Ramos (cell line): ENCODE results near the gene ENGASE.
"Not testable (repeated sequence)": the region's sequence is repeated elsewhere in the genome, so short reads cannot be mapped to it uniquely, and the experiment has no call there.

ENCODE experiments used
- in situ Hi-C: fragments of 300-500 bp; cut with MboI; formaldehyde crosslinking; loops from one replicate; pipeline ENCODE4 v1.14.3; 2022; ENCODE audit warnings: low sequenced_read_pairs; ENCODE audit not compliant: unreplicated experiment

Gene ENGASE, protein sequence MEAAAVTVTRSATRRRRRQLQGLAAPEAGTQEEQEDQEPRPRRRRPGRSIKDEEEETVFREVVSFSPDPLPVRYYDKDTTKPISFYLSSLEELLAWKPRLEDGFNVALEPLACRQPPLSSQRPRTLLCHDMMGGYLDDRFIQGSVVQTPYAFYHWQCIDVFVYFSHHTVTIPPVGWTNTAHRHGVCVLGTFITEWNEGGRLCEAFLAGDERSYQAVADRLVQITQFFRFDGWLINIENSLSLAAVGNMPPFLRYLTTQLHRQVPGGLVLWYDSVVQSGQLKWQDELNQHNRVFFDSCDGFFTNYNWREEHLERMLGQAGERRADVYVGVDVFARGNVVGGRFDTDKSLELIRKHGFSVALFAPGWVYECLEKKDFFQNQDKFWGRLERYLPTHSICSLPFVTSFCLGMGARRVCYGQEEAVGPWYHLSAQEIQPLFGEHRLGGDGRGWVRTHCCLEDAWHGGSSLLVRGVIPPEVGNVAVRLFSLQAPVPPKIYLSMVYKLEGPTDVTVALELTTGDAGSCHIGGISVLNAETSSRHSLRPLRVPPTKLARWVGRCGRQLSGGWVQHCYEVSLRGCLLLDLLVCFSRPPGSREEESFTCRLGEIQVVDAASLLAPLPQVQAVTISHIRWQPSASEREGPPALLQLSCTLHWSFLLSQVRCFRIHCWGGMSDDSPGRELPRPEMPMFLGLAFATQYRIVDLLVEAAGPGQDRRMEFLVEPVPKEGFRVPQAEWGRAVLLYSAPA

DNA sequence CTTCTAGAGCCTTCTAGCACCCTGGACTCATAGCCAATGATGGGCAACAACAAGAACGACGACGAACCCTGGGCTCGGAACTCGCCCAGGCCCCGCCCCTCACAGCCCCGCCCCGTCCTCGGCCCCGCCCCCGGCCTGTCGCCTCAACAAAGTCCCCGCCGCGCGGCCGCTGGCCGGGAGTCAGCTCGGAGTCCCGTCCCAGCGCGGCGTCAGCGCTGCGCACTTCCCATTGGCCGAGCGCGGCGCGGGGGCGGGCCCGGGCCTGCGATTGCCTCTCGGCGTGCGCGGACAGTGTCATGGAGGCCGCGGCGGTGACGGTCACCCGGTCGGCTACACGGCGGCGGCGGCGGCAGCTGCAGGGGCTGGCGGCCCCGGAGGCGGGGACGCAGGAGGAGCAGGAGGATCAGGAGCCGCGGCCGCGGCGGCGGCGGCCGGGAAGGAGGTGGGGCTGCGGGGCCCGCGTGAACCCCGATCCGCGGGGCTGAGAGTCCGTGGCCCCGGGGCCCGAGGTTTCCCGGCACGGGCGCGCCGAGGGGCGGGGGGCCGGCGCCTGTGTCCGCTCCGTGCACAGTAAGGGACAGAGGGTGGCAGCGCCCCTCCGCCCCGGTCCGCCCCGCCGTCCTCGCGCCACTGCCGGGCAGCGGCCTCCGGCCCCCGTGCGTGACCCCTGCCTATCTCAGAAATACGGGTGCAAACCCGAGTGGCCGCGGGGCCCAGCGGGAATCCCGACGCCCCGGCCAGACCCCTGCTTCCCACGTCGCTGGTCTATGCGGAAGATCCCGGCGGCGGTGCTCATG, at the start of gene ENGASE:
ENGASE (plus strand) TSS at position 176 of the 797 bp plus-strand sequence; CDS start at position 297, 121 bp downstream.
- in situ Hi-C loops, result no loop called here

DNA sequence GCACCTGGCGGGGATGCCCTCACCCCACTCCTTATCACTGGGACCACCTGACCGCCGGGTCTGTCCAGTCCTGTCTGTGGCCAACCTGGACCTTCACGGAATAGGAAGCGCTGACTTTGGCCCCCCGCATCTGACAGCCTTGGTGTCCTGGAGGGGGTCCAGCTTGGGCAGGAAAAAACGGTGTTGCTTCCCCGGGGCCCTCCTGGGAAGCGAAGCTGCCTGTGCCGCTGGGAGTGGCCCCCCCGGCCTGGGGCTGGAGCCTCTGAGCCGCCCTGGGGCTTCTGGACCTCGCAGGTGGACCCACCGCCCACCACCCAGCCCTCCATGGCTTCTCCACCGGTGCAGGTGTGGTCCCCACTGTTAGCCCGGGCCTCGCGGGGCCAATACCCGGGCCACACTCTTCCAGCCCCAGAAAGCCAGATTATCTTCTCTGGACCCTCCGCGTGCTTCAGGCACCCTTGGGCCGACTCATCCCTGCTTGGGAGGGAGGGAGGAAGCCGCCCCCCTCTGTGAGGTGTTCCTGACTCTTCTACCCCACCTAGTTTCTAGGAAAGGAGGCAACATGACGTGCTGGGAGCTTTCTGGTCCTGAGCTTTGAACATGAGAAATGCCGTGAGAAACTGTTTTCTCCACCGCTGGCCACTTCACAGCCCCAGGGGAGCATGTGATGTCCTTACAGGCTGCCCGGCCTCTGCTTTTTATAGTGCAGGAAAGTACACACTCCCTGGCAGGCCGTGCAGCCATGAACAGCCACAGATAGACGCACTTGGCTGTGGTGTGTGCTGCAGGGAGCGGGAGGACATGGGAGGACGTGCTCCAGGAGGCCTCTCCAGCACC, 49.5 kb upstream of the ENGASE start:
- in situ Hi-C loops, result no loop called here

DNA sequence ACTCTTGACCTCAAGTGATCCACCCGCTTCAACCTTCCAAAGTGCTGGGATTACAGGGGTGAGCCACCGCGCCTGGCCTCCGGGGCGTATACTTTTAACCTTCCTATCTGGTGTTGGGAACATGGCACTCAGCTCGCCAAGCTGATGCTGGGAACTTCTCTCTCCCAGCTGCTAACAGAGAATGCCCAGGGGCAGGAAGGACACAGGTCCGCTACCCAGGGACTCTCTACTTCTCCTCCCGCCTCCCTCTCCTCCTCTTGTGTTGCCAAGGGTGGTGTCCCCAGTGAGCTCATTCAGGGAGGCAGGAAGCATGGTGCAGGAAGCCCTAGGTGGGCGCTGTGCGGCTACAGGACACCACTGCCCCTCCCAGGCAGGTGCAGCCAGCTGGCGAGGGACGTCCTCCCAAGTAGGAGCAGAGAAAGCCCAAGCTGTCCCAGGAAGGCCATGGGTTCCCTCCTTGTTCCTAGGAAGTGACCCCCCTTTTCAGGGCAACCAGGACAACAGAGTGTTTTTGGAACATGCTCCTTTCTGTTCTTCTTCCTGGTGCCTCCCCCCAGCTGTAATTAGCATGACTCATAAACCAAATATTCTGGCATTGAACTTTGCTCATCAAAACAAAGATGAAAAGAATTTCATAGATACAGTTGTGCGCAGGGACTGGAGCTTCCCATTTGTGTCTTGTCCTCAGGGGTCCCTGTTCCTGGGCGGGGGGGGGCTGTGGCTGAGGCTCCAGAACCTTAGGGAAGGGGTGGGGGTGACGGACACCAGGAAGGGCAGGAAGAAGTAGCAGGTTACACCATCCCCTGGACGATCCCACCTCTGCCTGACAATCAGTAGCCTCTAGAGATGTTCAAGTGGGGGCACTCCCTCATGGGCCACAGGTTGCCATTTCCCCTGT, 48.0 kb upstream of the ENGASE start:
- in situ Hi-C loops, result no loop called here

DNA sequence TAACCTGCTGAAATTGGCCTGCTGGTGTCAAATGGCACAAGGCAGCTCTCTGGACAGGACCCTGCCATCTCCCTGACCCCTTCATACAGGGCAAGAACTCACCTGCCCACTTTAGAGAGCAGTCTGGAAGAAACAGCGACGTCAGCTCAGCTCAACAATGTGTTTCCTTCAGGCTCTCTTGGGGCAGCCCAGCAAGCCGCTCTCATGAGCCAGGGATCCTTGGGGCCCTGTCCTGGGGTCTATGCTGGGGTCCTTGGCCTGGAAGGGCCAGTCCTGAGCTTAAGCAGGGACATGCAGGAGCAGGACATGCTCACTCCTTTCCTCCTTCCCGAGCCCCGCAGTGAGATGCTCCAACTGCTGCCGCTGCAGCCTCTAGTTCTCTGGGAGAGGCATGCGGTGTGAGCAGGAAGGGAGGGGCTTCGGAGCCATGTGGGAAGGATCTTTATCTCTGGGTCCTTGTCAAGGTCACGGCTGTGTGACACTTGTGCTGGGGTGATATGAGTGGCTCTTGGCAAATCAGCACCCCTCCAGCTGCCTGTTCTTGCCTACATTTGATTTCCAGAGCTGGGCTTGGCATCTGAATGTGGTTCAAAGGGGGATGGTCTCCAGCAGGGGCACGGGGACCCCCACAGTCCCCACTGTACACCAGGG, 47.2 kb upstream of the ENGASE start:
- in situ Hi-C loops, result no loop called here

DNA sequence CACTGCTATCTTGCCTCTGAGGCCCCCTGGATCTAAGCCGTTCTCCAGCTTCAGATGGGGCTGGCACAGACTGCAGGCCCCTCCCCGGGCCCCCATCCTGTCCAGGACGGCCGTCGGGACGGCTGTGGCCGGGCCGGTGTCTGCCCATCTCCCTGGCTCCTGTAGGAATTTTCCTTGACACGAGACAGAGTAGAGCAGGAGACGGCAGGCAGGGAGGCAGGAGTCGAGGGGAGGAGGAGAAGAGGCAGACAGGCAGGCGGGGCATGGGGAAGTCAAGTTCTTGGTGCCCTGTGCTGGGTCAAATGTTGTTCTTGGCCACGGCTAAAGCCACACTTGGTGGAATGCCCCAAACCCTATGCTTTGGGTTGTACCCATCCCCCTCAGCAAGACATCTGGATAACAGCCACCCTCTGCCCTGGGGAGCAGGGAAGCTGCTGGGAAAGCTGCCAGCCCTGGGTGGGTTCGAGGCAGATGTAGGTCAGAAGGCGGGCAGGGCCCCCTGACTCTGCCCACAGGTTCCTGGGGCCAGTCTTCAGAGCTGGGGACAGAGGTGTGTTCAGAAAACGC, 46.6 kb upstream of the ENGASE start:
- in situ Hi-C loops, result no loop called here

DNA sequence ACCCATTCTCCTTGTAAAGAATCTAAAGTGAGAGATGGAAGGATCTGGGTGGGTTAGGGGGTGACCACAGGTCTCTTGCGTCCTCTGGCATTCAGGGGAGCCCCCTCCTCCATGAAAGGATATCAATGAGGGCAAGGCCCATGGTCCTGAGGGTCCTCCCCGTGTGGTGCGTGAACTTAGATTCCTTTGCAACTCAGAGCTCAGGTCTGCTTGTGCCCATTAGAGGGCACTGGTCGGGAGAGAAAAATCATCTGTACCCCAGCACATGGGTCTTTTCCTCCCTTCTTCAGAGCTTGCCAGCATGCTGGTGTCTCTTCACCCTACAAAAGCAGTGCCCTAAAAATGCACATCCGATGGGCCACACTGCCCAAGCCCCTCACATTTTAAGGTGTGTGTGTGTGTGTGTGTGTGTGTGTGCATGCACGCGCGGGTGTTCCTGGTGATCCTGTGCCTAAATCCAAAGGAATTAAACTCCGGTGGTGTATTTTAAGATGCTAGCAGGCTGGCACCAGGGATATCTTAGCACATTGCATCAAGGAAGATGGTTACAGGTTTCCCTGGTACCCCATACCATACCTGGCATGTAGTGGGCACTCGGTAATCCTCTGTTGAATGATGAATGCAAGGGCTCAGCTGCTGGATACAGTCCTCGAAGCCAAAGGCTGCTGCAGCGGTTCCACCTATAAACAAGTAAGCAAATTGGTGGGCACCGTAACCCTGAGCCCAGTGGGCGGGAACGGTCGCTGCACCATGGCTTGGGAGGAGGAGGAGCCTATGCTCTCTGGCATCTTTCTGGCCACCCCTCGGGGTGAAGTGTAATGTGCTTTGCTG, 45.9 kb upstream of the ENGASE start:
- in situ Hi-C loops, result no loop called here

DNA sequence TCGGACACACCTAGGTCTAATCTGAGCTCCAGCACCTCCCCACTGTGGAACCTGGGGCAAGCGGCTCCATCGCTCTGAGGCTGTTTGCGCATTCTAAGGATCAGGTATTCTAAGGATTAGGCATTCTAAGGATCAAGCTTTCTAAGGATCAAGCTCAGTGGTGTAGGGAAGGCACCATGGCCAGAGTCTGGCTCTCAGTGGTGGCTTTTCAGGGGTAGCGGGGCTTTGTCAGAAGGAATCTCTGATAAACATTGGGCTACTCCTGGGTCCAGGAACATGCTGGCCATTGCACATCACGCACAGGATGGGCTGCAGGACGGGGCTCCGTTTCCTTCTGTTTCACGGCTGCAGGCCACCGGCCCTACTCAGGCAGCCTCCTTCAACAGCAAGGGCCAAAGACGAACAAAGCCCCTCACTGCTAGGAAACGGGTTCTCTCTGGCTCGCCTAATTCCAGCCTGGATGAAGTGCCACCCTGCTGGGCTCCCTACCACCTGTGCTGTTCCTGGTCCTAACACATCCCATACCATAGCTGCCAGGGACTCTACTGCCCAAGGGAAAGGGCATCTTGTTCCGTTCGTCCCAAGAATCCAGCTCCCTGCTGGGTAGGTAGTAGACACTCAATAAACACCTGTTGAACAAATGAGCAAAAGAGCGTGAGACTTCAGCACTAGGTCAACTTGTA, 45.2 kb upstream of the ENGASE start:
- in situ Hi-C loops, result no loop called here

DNA sequence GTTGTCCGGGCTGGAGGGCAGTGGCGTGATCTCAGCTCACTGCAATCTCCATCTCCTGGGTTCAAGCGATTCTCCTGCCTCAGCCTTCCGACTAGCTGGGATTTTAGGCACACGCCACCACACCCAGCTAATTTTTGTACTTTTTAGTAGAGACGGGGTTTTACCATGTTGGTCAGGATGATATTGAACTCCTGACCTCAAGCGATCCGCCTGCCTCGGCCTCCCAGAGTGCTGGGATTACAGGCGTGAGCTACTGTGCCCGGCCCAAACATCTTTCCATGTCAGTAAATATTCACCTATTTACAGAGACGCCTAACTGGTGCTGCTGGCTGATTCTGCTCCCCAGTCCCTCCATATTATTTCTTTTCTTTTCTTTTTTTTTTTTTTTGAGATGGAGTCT, 44.0 kb upstream of the ENGASE start:
- in situ Hi-C loops, result not testable (repeated sequence)

DNA sequence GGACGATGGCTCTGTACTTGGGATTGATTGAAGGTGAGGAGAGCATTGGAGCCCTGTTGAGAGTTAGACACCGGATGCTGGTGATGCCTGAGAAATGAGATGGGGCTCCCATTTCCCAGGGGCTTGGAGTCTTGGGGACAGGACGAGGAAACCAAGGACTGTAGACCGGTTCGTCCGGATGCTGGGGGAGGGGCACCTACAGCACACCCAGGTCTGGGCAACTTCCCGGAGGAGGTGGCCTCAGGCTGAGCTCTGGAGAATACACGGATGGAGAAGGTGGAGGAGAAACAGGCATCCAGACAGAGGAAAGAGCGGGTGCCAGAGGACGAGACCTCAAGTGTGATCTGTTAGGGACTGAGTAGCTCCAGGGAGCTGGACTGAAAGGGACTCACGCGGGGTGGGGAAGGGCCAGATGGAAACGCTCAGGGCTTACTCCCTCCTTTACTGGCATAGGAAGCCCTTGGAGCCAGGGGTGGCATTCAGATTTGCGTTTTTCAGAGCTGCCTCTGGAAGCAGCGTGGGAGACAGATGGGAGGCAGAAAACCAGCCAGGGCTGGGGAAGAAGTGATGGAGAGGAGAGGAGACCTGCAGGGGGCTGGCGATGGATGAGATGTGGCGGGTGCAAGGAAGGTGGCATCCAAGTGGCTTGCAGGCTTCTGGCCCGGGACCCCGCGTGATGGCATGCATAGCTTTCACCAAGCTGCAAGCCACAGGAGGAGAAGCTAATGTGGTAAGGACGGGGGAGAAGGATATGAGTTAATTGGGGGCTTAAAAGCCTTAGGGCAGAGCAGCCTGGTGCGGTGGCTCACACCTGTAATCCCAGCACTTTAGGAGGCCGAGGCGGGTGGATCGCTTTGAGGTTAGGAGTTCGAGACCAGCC, 42.4 kb upstream of the ENGASE start:
- in situ Hi-C loops, result no loop called here

DNA sequence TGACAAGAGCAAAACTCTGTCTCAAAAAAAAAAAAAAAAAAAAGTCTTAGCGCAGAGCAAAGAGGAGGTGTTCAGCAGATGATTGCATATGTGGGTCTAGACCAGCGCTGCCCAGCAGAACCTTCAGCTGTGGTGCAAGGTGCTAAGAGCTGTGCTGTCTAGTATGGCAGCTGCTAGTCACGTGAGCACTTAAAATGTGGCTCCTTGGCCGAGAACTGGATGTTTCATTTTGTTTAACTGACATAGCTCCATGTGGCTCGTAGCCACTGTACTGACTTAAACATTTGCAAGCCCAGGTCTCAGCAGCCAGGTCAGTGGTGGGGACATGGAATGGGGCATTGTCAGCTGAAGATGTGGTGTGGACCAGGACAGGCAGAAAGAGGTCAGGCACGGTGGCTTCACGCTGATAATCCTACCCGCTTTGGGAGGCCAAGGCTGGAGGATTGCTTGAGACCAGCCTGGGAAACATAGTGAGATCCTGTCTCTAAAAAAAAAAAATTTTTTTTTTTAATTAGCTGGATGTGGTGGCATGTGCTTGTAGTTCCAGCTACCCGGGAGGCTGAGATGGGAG, 41.5 kb upstream of the ENGASE start:
- in situ Hi-C loops, result no loop called here

DNA sequence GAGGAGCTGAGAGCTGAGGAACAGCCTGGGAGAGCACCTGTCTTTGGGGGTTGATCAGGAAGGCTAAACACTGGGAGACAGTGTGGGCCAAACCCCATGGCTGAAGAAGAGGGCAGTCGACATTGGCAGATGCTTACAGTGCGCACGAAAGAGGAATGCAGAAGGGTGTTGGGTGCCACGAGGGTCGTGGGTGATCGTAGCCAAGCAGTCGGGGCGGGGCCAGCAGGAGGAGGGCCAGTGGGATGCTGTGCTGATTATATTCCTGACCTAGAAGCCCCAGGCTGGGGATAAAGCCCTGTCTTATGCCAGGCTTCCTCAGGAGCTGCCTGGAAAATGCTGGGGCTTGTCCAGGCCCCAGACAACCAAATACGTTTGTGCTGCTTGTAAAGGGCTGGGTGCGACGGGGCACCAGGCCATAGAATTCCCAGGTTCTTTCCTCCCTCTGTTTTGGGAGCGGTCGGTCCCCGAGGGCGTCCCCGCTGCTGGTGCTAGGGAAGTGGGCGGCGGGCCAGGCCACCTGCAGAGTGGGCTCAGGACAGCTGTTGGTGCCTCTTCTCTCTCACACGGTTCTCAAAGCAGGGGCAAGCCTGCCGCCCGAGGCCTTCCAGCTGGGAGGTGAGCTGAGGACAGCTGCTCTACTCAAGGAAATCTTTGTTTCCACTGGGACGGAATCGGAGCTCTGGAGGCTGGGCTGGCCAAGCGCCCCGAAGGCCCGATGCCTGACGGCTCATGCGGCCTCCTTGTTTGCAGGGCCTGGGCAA, 40.7 kb upstream of the ENGASE start:
- in situ Hi-C loops, result no loop called here

DNA sequence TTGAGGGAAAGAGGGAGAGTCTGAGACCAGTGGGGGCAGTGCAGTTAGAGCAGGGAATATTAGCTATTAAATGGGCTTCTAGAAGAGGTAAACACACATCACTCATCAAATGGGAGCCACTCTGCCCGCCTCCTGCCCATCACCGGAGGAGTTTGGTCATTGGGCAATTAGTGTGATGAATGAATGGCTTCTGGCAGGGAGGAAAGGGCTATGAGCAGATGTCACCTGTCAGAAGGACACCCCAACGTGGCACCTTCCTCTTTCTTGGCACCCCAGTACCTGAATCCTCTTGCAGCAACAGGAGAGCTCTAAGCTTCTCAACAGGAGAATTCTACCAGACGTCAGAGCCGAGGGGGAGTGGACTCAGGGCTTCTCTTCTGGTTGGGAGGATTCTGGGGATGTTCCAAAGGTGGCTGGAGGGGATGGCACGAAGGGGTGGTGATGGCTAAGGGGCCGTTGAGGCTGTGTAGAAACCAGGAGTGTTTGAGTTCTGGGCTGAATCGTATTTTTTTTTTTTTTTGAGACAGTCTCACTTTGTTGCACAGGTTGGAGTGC, 39.6 kb upstream of the ENGASE start:
- in situ Hi-C loops, result no loop called here

DNA sequence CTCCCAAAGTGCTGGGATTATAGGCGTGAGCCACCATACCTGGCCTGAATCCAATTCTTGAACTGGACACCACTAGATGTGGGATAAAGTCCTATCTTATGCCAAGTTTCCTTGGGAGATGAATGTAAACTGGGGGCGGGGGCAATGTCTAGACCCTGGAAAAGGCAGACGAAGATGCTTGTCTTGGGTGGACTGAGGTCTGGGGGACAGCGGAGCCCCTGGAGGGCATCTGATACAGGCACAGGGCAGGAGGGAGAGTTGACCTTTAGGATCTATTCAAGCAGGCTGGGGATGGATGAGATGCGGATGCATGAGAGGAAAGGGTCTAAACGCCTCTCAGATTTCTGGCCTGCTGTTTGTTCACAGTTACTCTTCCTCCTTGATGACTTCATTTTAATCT, 38.9 kb upstream of the ENGASE start:
- in situ Hi-C loops, result no loop called here

DNA sequence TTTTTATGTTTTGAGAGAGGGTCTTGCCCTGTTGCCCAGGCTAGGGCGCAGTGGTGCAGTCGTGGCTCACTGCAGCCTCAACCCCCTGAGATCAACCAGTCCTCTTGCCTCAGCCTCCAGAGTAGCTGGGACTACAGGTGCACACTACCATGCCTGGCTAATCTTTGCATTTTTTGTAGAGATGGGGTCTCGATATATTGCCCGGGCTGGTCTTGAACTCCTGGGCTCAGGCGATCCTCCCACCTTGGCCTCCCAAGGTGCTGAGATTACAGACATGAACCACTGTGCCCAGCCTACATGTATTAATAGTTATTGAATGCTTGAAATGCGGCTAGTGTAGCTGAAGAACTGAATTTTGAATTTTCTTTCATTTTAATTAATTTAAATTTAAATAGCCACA, 38.4 kb upstream of the ENGASE start:
- in situ Hi-C loops, result no loop called here

DNA sequence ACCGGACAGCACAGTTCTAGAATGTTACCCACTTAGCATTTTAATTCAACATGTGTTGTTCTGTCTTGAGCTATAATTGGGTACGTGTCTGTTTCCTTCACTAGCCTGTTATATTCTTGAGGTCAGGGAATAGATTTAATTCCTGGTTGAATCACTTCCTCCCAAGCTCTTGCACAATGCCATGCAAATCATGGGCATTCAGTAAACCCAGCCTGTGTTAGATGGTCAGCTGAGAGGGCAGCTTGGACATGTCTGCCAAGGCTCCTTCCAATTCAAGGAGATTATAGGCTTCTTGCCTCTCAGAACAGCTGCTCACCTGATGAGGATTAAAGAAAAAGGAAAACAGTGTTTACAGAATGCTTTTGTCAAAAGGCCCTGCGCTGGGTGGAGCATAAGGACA, 38.0 kb upstream of the ENGASE start:
- in situ Hi-C loops, result no loop called here
